AG04450 (cell line): Measurements from ENCODE around the gene NAA38. TPM values are rescaled to one million over a fixed set of nuclear protein-coding genes. Genes with fewer than 3 reads are reported as not detected.

ENCODE experiments used
- CTCF ChIA-PET: fragments of 300-600, 350-600 bp; formaldehyde crosslinking; extraction: SDS; loops from one replicate; lab custom pipeline; 2022; ENCODE audit warnings: antibody characterized with exemption, inconsistent platforms; lab: Charles Lee
- POLR2A ChIA-PET: fragments of 350-600 bp; formaldehyde crosslinking; extraction: SDS; loops from one replicate; lab custom pipeline; 2021; ENCODE audit warnings: antibody characterized with exemption, inconsistent platforms; lab: Yijun Ruan, JAX
- DNase-seq: peaks from one replicate; pipeline ENCODE4 v3.0.0-alpha.2; 2011; ENCODE audit warnings: low read depth, low spot score
- H3K27ac ChIP-seq: one replicate; pipeline ENCODE4 v1.5.1; 2012; ENCODE audit warnings: low read depth, low read length, control low read depth
- H3K27me3 ChIP-seq: one replicate; pipeline ENCODE4 v1.6.0; 2012; ENCODE audit warnings: low read length; ENCODE audit not compliant: control insufficient read depth, insufficient read depth
- H3K4me3 ChIP-seq: 2 replicates; pipeline ENCODE4 v1.5.1; 2011; ENCODE audit warnings: mild to moderate bottlenecking, low read depth, low read length, control low read depth
- H3K9me3 ChIP-seq: 2 replicates; pipeline ENCODE4 v1.5.1; 2012; ENCODE audit warnings: low read length; ENCODE audit not compliant: control insufficient read depth, insufficient read depth
- polyA plus RNA-seq: library from polyadenylated mRNA; depleted of rRNA; stranded (reverse); fragments of >200 nt; gene quantifications from 2 replicates; pipeline ENCODE4 v1.2.3, GENCODE V29; 2011
- TF ChIP-seq, protein P1 (sequence below): IDR thresholded peaks from 2 replicates; pipeline ENCODE4 v1.5.1; 2011; ENCODE audit warnings: low read depth, low read length, control low read depth, inconsistent platforms

Gene NAA38
- polyA plus RNA-seq, 1 experiment = 49.3 TPM

DNA sequence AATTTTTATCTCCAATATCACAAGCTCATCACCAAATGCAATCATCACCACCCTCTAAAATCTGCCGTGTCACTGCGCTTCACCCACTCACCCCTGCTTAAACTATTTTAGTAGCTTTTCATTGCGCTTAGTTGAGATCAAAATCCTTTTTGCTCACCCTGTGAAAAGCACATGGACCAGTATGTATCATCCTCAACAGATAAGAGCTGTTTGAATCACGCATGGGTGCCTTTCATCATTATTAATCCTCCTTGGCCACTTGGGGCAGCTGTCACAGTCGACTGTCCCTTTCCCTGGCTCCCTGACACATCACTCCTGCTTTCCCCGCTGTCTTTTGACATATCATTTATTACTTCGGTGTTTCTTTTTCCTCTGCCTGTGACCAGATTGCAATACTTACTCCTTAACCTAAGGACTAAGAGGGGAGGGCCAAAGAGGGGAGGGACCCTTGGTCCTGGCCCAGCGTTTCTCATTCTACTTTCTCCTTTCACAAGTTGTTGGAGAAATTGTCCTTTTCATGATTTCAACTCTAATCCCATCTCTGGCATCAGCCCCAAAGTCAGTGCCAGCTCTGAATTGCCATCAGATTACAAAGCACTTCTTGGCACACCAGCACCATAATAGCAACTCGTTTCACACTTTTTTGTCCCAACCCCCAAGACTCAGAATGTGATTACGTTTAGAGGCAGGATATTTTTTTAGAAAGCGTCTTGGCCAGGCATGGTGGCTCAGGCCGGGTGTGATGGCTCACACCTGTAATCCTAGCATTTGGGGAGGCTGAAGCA is 32.0 kb downstream of the NAA38 start:
- Histone ChIP-seq H3K27me3 (peaks cover 9% of the 10 kb centered on the region), H3K27ac (no peak overlapping the region), H3K4me3 (no peak overlapping the region), H3K9me3 (no peaks in the 10 kb centered on the region)
- ChIA-PET CTCF (interaction anchor here (0.6 to 1.8 kb wide), 11 partner anchors 8 to 233 kb away, joined by 3 to 10 read pairs (median 3); no protein-coding TSS in a partner anchor), POLR2A (interaction anchor here (1.0 kb wide), 1 partner anchor 10 kb away, joined by 3 read pairs; no protein-coding TSS in a partner anchor)
- DNase-seq = no peak
- TF ChIP-seq, protein P1, sequence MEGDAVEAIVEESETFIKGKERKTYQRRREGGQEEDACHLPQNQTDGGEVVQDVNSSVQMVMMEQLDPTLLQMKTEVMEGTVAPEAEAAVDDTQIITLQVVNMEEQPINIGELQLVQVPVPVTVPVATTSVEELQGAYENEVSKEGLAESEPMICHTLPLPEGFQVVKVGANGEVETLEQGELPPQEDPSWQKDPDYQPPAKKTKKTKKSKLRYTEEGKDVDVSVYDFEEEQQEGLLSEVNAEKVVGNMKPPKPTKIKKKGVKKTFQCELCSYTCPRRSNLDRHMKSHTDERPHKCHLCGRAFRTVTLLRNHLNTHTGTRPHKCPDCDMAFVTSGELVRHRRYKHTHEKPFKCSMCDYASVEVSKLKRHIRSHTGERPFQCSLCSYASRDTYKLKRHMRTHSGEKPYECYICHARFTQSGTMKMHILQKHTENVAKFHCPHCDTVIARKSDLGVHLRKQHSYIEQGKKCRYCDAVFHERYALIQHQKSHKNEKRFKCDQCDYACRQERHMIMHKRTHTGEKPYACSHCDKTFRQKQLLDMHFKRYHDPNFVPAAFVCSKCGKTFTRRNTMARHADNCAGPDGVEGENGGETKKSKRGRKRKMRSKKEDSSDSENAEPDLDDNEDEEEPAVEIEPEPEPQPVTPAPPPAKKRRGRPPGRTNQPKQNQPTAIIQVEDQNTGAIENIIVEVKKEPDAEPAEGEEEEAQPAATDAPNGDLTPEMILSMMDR = no peak

DNA sequence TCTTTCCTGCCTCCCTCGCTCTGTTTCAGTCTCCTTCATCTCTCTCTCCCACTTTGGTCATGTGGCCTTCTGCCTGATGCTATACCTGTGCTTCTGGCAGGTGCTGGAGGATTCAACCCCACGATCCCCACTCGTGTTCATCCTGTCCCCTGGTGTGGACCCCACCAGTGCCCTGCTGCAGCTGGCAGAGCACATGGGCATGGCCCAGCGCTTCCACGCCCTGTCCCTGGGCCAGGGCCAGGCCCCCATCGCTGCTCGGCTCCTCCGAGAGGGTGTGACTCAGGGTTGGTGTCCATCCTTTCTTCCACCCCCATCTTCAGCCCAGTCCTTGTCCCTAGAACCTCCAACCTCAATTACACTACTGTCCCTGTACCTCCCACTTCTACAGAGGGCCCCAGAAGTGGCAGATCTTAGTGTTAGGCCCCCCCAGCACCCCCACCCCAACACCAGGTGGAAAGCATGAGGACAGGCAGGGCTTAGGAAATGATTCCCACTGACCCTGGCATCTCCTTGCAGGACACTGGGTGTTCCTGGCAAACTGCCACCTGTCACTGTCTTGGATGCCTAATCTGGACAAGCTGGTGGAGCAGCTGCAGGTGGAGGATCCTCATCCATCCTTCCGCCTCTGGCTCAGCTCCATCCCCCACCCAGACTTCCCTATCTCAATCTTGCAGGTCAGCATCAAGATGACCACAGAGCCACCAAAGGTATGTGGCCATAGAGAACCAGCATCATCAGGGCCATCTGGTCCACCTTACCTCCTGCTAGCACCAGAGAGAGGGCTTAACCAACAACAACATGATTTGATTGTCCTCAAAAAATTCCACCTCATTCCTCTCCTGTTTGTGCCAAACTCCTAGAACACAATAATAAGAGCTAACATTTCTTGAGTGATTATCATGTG is 33.1 kb downstream of the NAA38 start:
- TF ChIP-seq, protein P1 = no peak
- H3K27me3 ChIP-seq = peaks cover 12% of the 10 kb centered on the region
- H3K9me3 ChIP-seq = no peaks in the 10 kb centered on the region
- DNase-seq = no peak
- no peak overlapping the region for H3K4me3 ChIP-seq
- CTCF ChIA-PET = interaction anchor here (0.6 to 1.8 kb wide), 13 partner anchors 9 to 295 kb away, joined by 3 to 11 read pairs (median 3); no protein-coding TSS in a partner anchor
- POLR2A ChIA-PET = interaction anchor here (1.0 kb wide), 1 partner anchor 9 kb away, joined by 3 read pairs; no protein-coding TSS in a partner anchor
- H3K27ac ChIP-seq = no peak overlapping the region

DNA sequence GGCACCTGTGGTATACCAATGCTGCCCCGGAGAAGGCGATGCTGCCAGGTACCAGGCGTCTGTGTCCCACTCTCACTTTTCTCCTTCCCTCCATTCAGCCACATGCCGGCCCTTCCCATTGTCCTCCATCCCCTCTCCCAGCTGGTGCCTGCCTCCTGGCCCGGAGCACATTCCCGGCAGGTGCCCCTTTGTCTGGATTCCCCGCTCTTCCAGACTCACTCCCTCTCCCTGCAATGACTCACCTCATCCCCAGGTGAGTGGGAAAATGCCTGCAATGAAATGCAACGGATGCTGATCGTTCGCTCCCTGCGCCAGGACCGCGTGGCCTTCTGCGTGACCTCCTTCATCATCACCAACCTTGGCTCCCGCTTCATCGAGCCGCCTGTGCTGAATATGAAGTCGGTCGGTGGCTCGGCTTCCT is 33.8 kb downstream of the NAA38 start:
- ChIA-PET CTCF (interaction anchor here (0.6 to 1.8 kb wide), 9 partner anchors 8 to 234 kb away, joined by 3 to 11 read pairs (median 4); partner anchors contain the start of gene SOX15), POLR2A (interaction anchor here (0.7 kb wide), 2 partner anchors 33 to 62 kb away, joined by 6 to 8 read pairs; no protein-coding TSS in a partner anchor)
- Histone ChIP-seq H3K4me3 (no peak overlapping the region), H3K27me3 (peaks cover 12% of the 10 kb centered on the region), H3K27ac (no peak overlapping the region), H3K9me3 (no peaks in the 10 kb centered on the region; the same call in 1 of the 2 replicates)
- TF ChIP-seq, protein P1 = no peak
- no peak for DNase-seq

DNA sequence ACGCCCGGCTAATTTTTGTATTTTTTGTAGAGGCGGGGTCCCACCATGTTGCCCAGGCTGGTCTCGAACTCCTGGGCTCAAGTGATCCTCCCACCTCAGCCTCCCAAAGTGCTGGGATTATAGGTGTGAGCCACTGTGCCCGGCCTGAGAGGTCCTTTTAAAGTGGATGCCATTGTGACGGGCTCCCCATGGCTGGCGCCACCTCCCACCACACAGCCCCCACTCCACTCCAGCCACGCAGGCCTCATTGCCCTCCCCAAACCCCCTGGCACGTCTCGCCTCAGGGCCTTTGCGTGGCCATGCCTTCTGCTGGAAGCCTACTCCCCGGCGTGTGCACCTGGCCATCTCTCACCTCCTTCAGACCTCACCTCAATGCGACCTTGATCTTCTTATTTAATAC is 35.2 kb downstream of the NAA38 start:
- H3K27me3 ChIP-seq = peaks cover 21% of the 10 kb centered on the region
- CTCF ChIA-PET = interaction anchor here (0.6 to 1.8 kb wide), 7 partner anchors 9 to 235 kb away, joined by 3 to 11 read pairs (median 4); no protein-coding TSS in a partner anchor
- H3K27ac ChIP-seq = no peak overlapping the region
- no peaks in the 10 kb centered on the region; the same call in 1 of the 2 replicates for H3K9me3 ChIP-seq
- H3K4me3 ChIP-seq = no peak overlapping the region
- TF ChIP-seq, protein P1 = no peak
- DNase-seq = no peak
- POLR2A ChIA-PET = no interaction called here
